RCC 7860 (cell line): ENCODE measurements around the gene NEU4.
"Not testable (repeated sequence)": the region's sequence is repeated elsewhere in the genome, so short reads cannot be mapped to it uniquely, and the experiment has no call there.

Source experiments
- DNase-seq: peaks from one replicate; pipeline ENCODE4 v3.0.0-alpha.2; 2015; ENCODE audit warnings: low spot score
- FAIRE-seq: peaks from 2 replicates; lab custom pipeline; 2012; peaks lifted over from hg19 to GRCh38; lab: Jason Lieb, UNC

NEU4 gene

DNA sequence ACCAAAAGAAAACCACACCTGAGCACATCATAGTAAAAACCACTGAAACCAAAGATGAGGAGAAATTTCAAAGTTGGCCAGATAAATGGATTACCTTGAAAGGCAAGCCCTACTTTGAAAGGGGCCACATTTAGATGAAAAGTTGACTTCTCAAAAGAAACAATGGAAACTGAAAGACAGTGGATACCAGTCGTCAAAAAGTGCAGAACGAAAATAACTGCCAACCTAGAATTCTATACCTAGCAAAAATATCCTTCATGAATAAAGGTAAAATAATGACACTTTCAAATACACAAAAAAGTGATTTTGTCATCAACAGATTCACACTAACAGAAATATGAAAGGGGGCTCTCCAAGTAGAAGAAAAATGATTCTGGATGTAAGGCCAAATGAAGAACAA lies 18.4 kb downstream of the NEU4 start:
- DNase-seq (no peak), FAIRE-seq (no peak)

DNA sequence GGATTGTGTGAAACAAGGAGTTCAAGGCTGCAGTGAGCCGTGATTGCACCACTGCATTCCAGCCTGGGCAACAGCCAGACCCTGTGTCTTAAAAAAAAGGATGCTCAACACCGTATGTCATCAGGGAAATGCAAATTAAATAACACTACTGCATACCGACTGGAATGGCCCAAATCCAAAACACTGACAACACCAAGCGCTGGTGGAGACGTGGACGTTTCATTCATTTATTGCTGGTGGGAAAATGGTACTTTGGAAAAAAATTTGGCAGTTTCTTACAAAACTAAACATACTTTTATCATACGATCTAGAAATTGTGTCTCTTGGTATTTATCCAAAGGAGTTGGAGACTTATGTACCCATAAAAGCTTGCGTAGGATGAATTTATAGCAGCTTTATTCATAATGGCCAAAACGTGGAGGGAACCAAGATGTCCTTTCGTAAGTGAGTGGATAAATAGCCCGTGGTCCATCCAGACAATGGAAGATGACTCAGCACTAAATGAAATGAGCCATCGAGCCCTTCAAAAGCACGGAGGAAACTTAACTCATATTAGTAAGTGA lies 24.2 kb downstream of the NEU4 start:
- FAIRE-seq (no peak), DNase-seq (no peak)

- not testable (repeated sequence) for DNase-seq, FAIRE-seq
Measured at GRCh38 chr2:241833756-241834526, 24.9 kb downstream of the NEU4 start.

- DNase-seq (no peak), FAIRE-seq (no peak)
Measured at GRCh38 chr2:241834527-241835210, 25.7 kb downstream of the NEU4 start.

DNA sequence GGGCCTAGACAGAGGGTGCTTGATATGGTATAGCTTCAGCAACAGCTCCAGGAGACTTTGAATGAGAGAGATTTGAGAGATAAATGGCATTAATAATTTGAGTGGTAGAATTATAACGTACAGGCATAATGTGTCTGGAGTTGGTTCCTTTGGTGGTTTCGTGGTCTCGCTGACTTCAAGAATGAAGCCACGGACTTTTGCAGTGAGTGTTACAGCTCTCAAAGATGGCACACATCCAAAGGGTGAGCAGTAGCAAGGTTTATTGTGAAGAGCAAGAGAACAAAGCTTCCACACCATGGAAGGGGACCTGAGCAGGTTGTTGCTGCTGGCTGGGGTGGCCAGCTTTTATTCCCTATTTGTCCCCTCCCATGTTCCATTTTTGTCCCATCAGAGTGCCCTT lies 26.6 kb downstream of the NEU4 start:
- FAIRE-seq = no peak
- no peak for DNase-seq

DNA sequence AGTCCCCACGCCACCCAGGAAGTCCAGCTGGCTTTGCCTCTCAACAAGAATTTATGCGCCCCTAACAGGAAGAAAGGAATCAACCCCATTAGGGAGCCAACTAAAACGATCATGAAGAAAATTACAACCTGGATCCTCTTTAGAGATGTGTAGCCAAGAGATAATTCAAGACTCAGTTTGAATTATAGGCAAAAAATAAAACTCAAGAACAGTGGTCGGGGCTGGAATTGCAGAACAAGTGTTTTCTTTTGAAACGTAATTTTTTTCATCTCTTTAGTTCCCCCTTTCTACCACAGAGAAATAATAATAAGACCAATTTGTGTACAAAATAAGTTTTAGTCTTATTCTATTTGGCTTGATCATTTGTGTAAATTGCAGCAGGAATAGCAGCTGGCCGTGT lies 27.3 kb downstream of the NEU4 start:
- FAIRE-seq = no peak
- no peak for DNase-seq

- no peak for DNase-seq
- FAIRE-seq = no peak
Measured at GRCh38 chr2:241837197-241837965, 28.4 kb downstream of the NEU4 start.

DNA sequence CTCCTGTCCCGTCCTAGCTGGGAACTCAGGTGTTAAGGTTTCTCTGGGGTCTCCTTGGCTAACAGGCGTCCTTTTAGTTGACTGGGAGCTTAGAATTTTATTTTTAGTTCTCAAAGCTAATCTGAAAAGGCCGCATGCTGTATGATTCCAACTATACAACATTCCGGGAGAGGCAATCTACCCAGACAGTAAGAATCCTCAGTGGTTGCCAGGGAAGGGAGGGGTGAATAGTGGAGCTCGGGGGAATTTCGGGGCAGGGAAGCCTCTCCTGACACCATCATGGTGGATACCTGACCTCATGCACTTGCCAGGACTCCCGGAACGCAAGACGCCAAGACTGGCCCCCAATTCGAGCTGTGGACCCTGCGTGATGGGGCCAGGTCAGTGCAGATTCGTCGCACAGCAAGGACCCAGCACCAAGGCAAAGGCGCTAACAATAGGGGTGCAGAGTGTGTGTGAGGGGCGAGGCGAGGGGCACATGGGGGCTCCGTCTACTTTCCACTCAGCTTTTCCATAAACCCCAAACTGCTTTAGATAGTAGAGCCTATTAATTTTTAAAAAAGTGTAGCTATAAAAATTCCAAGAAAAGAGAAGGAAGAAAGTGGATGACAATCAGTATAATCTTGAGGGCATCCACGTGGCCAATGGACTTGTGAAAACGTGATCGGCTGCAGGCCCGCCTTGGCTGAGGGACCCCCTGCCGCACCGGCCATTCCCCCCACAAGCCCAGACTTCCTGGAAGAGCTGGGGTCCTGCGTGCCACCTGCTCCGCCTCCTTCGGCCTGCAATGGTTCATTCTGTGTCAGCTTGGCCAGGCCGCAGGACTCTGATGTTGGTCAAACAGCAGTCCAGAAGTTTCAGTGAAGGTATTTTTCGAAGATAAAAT lies 32.4 kb downstream of the NEU4 start:
- DNase-seq = no peak
- no peak for FAIRE-seq

DNA sequence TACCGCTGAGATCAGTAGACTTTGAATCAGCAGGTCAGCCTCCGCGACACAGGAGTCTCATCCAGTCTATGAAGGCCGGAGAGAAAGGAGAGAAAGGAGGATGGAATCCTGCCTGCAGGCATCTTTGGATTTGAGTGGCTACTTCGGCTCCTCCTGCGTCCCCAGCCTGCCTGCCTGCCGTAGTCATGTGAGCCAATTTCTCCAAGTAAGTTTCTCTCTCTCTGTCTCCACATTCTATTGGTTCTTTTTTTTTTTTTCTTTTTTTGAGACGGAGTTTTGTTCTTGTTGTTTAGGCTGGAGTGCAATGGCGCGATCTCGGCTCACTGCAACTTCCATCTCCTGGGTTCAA lies 33.0 kb downstream of the NEU4 start:
- no peak for FAIRE-seq

DNA sequence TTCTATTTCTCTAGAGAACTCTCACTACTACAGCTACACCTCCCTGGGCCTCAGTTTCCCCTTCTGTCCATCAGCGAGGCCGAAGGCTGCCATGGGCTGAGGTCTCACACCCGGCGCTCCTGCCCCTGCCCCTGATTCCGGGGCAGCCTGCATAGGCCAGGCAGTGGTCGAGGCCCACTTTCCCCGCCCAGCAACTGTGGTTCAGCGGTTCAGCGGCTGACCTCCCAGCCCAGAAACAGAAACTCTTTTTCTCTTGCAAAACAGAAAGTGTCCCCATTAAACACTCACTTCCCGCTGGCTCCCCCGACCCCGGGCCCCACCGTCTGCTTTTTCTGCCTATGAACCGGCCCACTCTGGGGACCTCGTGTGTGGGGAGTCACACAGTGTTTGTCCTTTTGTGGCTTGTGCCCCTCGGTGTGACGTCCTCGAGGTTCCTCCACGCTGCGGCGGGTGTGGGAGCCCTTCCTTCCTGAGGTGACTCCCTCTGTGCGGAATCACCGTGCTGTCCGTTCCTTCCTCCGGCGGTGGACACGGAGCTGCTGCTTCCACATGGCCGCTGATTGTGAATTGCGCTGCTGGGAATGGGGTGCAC lies 33.7 kb downstream of the NEU4 start:
- FAIRE-seq (no peak), DNase-seq (no peak)

More for the DNA sequence above, 33.0 kb downstream of the NEU4 start:
- no peak for DNase-seq

GRCh38 chr2:241843321-241844065 lies 34.5 kb downstream of the NEU4 start:
- FAIRE-seq = no peak

GRCh38 chr2:241844066-241844728 lies 35.2 kb downstream of the NEU4 start:
- no peak for FAIRE-seq
- no peak for DNase-seq

More at GRCh38 chr2:241843321-241844065, 34.5 kb downstream of the NEU4 start:
- DNase-seq = no peak

- DNase-seq (no peak), FAIRE-seq (no peak)
Measured at GRCh38 chr2:241844831-241845578, 36.0 kb downstream of the NEU4 start.

DNA sequence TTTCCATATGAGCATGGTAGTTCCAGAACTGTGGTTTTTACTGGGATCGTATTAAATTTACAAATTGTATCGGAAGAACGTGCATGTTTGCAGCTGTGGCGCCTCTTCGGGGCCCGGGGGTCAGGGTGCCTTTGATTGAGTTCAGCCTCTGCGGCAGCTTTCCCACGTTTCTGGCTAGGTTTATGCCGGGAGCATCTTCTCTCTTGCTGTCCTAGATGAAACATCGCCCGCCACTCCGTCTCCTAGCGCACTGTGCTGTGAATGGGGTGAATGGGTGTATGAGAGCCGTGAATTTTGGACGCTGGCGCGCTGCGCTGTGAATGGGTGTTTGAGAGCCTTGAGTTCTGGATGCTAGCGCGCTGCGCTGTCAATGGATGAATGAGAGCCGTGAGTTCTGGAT lies 37.4 kb downstream of the NEU4 start:
- FAIRE-seq = no peak
- DNase-seq = no peak

- FAIRE-seq (no peak), DNase-seq (no peak)
Measured at GRCh38 chr2:241848761-241849615, 40.0 kb downstream of the NEU4 start.

GRCh38 chr2:241849616-241850543 lies 40.9 kb downstream of the NEU4 start:
- FAIRE-seq (no peak), DNase-seq (no peak)
